ENCODE data around the gene GRID2. TPM values are rescaled to one million over a fixed set of nuclear protein-coding genes. Genes with fewer than 3 reads are reported as not detected.

Gene GRID2
- total and polyA plus RNA-seq, 2 of the 4 experiments (the other 2 are of a cell fraction), result under 0.01 TPM; not detected in 1

GRCh38 chr4:93183576-93183975 is 879.8 kb downstream of the GRID2 start:
- ChIA-PET POLR2A (ENCODE audit: unreplicated experiment) (no interaction called here), CTCF (no interaction called here)
- Histone ChIP-seq H3K56ac (ENCODE audit: extremely low read depth, insufficient read depth, low read length) (no peak overlapping the region), H3K27me3 (ENCODE audit: control insufficient read depth, insufficient read depth, low read length) (no peaks in the 10 kb centered on the region), H3K9me1 (ENCODE audit: insufficient read depth, low read length) (no peaks in the 10 kb centered on the region), H3K36me3 (ENCODE audit: control insufficient read depth, insufficient read depth, low read length) (no peaks in the 10 kb centered on the region), H2BK20ac (ENCODE audit: low read depth, low read length) (no peak overlapping the region), H3K23ac (ENCODE audit: low read depth, low read length) (no peak overlapping the region), H3K9me3 (ENCODE audit: control insufficient read depth, insufficient read depth, low read length) (no peaks in the 10 kb centered on the region), H4K8ac (ENCODE audit: low read depth in 2 of 2, low read length in 2 of 2) (no peak overlapping the region), H3K18ac (ENCODE audit: low read depth, low read length) (no peak overlapping the region), H4K91ac (ENCODE audit: insufficient read depth, low read depth, low read length) (no peak overlapping the region), H3K27ac (ENCODE audit: insufficient read depth, low read length) (no peak overlapping the region), H3K9ac (ENCODE audit: low read depth, low read length) (no peak overlapping the region), H3K79me1 (ENCODE audit: low read depth in 1 of 2, low read length in 2 of 2) (no peaks in the 10 kb centered on the region), H3K4me3 (ENCODE audit: insufficient read depth, low read depth, low read length) (no peak overlapping the region), H2BK120ac (ENCODE audit: low read depth, low read length) (no peak overlapping the region), H2AFZ (replicated peaks; ENCODE audit: low read length, poor library complexity) (no peak overlapping the region), H3K4me2 (ENCODE audit: low read depth, low read length) (no peak overlapping the region), H2AK5ac (ENCODE audit: low read depth, low read length) (no peak overlapping the region), H2BK15ac (ENCODE audit: low read depth, low read length) (no peak overlapping the region), H3K4ac (ENCODE audit: low read depth, low read length) (no peak overlapping the region), H2BK5ac (ENCODE audit: low read depth, low read length, poor library complexity, severe bottlenecking) (no peak overlapping the region), H3K4me1 (ENCODE audit: control insufficient read depth, insufficient read depth, low read length) (no peaks in the 10 kb centered on the region), H4K5ac (ENCODE audit: low read depth, low read length) (no peak overlapping the region), H2AK9ac (replicated peaks; ENCODE audit: low read depth, low read length, poor library complexity) (no peak overlapping the region), H3K14ac (replicated peaks; ENCODE audit: low read depth, low read length) (no peak overlapping the region), H4K20me1 (ENCODE audit: insufficient read depth, low read length) (no peaks in the 10 kb centered on the region)
- ATAC-seq (ENCODE audit: low read depth) (no peak), DNase-seq (no peak)
- BruUV-seq (replicated peaks), result no TSS peak
- intact Hi-C loops (cut with micrococcal nuclease) (no loop called here), in situ Hi-C loops (cut with MboI; ENCODE audit: low sequenced_read_pairs) (no loop called here), dilution Hi-C loops (cut with HindIII; ENCODE audit: low sequenced_read_pairs, unreplicated experiment) (no loop called here)
- no peak for TF ChIP-seq BHLHE40 (IDR thresholded peaks at IDR 0.05; ENCODE audit: low read depth, low read length)
- TF ChIP-seq MAFK (IDR thresholded peaks at IDR 0.05; ENCODE audit: low read depth, low read length), result no peak
- no peak for TF ChIP-seq RAD21 (IDR thresholded peaks at IDR 0.05; ENCODE audit: low read length)
- TF ChIP-seq FOS (IDR thresholded peaks at IDR 0.05; ENCODE audit: low read depth, low read length), result no peak
- TF ChIP-seq SMC3 (IDR thresholded peaks at IDR 0.05; ENCODE audit: low read depth, low read length), result no peak
- no peak for TF ChIP-seq MAZ (IDR thresholded peaks at IDR 0.05; ENCODE audit: borderline replicate concordance, low read depth, low read length)
